GM19372 (cell line): ENCODE data around the gene KDM5B.
"Not testable (repeated sequence)": the region's sequence is repeated elsewhere in the genome, so short reads cannot be mapped to it uniquely, and the experiment has no call there.

Experiments
- ATAC-seq: cut with Tn5 transposase; IDR thresholded peaks from one replicate; pipeline ENCODE4 v1.9.1; 2021; ENCODE audit warnings: mild to moderate bottlenecking, low read depth, moderate library complexity; ENCODE audit not compliant: unreplicated experiment

KDM5B gene

GRCh38 chr1:202807926-202808757 is at the start of gene KDM5B:
Gene KDM5B (minus strand): TSS chr1:202808421. CDS start chr1:202808305, 116 bp downstream.
- no peak for ATAC-seq

GRCh38 chr1:202857136-202857610 is 49.0 kb upstream of the KDM5B start:
- no peak for ATAC-seq

GRCh38 chr1:202856014-202856413 is 47.8 kb upstream of the KDM5B start:
- ATAC-seq: no peak

- ATAC-seq: no peak
Observed at GRCh38 chr1:202854787-202855186, 46.6 kb upstream of the KDM5B start.

GRCh38 chr1:202852163-202852904 is 44.1 kb upstream of the KDM5B start:
- no peak for ATAC-seq

DNA sequence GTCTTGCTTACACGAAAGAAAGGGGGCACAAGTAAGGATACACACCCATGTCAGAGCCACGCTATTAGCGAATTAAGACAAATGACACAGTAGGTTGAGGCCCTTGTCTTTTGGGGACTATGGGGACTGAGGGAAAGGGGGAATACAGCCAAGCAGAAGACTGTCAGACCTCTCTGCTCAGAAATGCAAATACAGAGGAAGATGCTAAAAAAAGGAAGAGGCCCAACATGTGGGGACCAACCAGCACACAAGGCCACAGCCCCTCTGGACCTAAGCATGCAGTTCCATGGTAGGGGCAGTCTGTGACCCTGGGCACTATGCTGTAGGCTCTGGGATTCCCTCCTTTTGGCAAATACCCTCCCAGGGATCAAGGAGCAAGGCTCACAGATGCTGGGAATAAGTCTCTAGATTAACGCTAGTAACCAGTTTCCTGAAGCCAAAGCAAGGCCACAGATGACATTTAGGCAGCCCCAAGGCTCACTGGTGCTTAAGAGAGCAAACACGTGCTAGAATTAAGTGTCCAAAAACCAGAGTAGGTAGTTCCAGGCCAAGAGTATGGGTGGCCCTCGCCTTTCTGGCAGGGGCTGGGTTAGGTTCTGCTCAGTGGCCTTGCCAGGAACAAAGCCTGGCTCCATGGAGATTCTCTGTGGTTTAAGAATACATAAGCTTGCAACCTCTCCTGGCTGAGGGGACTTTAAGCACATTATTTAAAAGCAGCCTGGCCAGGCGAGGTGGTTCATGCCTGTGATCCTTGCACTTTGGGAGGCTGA is 42.6 kb upstream of the KDM5B start:
- ATAC-seq: no peak

DNA sequence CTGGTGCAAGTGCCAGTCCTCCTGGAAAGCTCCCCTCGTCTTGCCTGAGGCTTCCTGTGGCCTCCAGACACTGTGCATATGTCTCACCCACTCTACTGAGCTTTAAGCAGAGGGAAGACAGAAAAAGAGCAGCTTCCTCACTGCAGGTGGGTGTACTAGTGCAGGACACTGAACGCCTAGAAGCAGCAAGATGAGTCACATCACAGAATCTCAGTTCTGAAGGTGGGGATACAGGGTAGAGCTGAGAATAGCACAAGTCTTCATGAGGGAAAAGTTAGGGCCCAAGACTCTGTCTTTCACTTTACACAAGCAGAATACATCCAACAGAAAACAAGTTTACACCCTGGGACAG is 39.9 kb upstream of the KDM5B start:
- ATAC-seq: no peak

GRCh38 chr1:202844935-202845334 is 36.7 kb upstream of the KDM5B start:
- no peak for ATAC-seq

DNA sequence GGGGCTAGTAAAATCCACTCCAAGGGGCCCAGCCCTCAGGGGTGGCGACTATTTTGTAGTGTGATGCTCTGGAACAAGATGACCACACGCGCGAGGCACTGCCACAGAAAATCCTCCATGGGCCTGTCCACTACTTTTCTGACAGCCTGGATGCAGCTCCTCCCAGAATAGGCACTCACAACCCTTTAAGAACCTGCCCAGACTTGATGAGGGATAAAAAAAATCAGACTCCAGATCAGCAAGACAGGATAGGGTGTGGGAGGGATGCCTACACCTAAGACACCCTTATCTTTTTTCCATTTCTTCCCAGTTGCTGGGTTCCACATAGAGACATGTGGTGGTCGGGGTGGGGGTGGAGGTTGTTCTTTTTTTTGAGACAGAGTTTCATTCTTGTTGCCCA is 36.0 kb upstream of the KDM5B start:
- ATAC-seq: no peak

DNA sequence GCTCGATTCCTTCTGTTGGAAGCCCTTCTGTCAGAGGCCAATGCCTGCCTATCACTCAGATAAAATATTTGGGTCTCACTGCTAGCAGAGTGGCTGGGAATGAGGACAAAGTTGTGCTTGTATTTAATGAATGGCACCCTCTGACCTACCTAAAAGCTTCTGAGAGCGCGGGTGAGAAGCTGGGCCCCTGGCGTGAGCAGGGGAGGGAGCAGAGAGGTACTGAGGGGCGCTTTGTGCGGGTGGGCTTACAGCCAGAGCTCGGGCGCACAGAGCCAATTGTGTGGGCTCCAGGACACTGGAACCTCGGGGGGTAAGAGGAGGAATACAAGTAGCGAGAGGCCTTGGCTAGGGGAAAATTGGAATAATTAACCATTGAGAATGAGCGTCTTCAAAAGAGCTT is 34.9 kb upstream of the KDM5B start:
- no peak for ATAC-seq

DNA sequence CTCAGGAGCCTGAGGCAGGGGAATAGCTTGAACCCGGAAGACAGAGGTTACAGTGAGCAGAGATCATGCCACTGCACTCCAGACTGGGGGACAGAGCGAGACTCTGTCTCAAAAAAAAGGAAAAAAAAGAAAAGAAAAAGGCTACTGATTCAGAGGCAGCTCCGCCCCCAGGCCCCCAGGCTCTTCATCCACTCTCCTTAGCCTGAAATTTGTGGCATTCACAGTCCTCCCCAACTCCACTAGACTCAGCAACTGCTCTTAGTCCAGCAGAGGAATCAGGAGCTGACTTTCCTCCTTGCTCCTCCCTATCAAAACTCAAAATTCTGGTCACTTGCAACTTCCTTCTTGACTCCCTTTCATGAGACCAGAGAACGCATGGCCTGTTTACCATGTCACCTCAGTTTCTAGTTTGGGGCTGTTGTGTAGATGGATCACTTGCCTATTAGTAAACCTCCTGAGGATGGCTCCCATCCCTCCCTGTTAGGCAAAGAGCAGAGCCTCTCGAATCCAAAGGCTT is 29.6 kb upstream of the KDM5B start:
- no peak for ATAC-seq

DNA sequence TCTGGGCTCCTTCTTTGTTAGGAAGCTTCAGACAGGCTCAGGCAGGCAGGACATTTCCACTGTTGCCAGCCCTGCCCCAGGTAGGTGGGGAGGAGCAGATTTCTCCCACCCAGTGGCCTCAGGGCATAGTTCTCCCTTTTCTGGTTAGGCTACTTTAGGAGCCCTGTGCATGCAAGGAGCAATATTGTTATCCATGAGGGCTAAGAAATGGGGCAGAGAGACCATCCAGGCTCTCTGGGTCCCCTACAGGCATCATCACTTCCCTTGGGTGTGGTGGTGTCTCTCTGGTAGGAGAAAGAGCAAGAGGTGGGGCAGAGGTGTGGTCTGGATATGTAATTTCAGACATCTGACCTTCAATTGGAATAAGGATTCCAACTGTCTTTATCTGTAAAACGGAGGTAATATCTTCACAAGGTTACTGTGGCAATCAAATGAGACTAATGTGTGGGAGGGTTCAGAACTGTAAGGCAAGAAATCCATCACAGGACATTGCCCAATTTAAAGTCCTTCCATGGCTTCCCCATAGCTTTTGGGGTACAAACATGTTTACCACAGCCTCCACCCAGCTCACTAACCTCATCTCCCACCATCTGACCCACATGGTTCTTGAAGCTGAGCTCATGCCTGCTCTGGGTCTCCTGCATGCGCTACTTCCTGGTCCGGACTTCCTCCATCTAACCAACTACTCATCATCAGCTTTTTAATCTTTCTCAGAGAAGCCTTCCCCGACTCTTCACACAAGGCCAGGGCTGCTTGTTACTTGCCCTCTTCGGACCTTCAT is 28.6 kb upstream of the KDM5B start:
- ATAC-seq: no peak

DNA sequence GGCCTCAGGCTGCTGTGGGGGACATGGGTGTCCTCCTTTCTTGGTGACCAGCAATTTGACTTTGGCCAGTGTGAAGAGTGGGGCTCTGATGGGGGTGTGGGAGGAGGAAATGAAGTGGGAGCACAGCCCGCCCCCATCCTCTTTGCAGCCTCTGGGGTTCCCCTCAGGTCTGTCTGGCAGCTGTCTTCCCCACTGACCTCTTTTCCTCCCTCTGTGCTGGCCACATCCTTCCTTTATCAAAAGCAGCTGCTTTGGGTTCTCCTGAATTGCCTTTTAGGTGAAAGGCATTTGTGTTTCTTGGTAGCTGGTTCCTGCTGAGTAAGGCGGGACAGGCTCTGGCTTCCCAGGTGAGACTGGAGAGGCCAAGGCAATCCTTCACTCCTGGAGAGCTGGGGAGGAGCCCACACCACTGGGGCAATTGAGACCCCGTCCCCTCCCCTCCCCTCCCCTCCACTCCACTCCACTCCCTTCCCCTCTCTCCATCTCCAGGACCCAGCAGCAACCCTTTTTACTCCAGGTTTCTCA is 27.4 kb upstream of the KDM5B start:
- ATAC-seq: no peak

DNA sequence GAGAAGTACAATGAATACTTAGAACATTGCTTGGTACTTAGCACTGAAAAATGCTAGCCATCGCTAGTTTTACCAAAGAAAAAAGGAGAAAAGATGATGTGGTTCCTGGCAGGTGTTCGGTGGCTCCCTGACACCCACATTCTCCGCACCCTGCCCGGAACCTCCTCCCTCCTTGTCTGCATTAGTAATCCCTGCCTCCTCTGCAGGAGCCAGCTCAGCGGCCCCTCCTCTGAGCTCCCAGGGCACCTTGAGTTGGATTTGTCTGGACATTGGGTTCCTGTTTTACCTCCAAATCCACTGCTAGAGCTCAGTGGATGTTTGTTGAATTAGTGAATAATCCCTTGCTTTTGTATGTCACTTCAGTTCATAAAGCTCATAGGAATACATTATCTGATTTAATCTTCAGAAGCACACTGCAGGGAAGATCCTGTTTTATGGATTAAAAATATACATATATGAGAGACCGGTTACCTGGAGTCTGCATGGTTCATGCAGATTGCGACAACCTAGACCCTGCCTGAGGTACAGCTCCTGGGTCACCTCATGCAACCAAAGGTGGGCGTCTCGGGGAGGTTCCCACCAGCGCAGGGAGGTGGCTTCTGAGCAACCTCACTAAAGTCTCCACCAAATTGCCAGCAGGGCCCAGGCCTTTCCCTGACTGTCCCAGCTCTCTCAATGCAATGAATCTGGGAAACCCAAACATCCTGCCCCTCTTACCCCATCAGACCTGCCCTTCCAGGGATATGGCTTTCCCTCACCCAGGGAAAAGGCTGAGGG is 26.7 kb upstream of the KDM5B start:
- no peak for ATAC-seq

DNA sequence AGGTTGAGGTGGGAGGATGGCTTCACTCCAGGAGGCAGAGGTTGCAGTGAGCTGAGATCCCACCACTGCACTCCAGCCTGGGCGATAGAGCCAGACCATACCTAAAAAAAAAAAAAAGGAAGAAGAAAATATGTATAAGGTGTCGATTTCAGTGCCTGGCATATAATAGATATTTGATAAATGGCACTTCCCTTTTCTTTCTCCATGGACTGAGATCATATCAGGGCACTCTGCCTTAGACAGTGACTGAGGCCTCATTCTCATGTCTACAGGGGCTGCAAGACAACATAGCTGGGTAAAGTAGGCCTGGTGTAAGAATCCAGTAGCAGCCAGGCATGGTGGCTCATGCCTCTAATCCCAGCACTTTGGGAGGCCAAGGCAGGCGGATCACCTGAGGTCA is 23.7 kb upstream of the KDM5B start:
- no peak for ATAC-seq

GRCh38 chr1:202829223-202829622 is 21.0 kb upstream of the KDM5B start:
- not testable (repeated sequence) for ATAC-seq

- ATAC-seq: no peak
Observed at GRCh38 chr1:202825748-202826147, 17.5 kb upstream of the KDM5B start.

- no peak for ATAC-seq
Observed at GRCh38 chr1:202821467-202821866, 13.2 kb upstream of the KDM5B start.

DNA sequence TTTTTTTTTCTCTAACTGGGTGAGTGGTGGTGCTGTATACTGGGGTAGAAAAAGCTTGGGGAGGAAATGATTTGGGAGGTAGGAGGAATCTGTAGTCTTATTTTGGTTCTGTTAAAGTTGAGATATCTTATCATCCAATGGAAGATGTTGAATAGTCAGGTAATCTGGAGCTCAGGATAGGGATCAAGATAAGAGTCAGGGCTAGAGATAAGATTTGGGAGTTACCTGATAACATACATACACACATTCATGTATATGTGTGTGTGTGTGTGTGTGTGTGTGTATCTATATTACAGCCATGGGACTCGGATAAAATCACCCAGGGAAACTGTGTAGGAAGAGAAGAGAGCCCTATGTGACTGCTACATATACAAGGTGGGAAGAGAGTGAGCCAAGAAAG is 10.6 kb upstream of the KDM5B start:
- ATAC-seq: no peak
